ENCODE results near the gene KRT23.
"Not testable (repeated sequence)": the region's sequence is repeated elsewhere in the genome, so short reads cannot be mapped to it uniquely, and the experiment has no call there.

The KRT23 gene

DNA sequence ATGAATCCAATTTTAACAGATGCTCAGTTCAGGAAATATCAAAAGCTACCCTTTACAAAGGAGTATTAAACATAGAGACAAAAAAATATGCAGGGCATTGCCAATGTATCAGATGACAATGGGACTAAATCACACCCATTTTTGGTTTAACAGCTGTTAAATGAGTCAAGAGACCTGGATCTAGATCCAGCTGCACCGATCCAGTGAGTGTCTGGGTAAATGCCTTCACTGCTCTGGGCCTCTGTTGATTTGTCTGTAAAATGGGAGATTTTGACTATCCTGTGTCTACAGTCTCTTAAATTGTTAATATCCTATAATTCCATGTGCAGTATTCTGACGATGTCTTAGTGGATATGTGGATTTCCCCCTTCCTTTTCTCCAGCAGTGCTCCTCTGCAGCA, 16.4 kb downstream of the KRT23 start:
- TF ChIP-seq, protein P1, sequence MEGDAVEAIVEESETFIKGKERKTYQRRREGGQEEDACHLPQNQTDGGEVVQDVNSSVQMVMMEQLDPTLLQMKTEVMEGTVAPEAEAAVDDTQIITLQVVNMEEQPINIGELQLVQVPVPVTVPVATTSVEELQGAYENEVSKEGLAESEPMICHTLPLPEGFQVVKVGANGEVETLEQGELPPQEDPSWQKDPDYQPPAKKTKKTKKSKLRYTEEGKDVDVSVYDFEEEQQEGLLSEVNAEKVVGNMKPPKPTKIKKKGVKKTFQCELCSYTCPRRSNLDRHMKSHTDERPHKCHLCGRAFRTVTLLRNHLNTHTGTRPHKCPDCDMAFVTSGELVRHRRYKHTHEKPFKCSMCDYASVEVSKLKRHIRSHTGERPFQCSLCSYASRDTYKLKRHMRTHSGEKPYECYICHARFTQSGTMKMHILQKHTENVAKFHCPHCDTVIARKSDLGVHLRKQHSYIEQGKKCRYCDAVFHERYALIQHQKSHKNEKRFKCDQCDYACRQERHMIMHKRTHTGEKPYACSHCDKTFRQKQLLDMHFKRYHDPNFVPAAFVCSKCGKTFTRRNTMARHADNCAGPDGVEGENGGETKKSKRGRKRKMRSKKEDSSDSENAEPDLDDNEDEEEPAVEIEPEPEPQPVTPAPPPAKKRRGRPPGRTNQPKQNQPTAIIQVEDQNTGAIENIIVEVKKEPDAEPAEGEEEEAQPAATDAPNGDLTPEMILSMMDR (conservative IDR thresholded peaks at IDR 0.05): no peak
- H3K27ac ChIP-seq: no peak overlapping the region

DNA sequence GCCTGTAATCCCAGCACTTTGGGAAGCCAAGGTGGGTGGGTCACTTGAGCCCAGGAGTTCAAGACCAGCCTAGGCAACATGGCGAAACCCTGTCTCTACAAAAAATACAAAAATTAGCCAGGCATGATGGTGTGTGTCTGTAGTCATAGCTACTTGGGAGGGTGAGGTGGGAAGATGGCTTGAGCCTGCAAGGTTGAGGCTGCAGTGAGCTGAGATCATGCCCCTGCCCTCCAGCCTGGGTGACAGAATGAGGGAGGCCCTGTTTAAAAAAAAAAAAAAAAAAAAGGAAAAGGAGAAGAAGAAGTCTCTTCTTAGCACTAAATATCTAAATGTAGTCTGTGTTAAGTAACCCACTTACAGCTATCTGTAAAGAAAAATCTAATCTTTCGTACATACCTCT, 20.3 kb downstream of the KRT23 start:
- H3K27ac ChIP-seq: not testable (repeated sequence)

DNA sequence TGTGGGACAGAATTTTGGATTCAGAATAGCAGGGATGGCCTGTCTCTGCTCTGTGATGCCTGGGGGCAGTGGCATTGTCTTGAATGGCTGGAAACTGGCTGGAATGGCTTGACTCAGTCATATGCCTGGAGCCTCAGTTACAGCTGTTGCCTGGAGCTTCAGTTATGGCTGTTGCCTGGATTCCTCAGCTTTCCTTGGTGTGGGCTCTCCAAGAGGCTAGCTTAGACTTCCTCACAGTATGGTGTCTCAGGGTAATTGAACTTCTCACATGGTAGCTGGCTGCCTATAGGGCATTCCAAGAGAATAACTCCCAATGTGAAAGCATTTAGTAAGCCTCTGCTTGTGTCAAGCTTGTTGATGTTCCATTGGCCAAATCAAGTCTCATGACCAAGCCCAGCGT, 21.1 kb downstream of the KRT23 start:
- TF ChIP-seq, protein P1 (conservative IDR thresholded peaks at IDR 0.05): no peak
- H3K27ac ChIP-seq: no peak overlapping the region

DNA sequence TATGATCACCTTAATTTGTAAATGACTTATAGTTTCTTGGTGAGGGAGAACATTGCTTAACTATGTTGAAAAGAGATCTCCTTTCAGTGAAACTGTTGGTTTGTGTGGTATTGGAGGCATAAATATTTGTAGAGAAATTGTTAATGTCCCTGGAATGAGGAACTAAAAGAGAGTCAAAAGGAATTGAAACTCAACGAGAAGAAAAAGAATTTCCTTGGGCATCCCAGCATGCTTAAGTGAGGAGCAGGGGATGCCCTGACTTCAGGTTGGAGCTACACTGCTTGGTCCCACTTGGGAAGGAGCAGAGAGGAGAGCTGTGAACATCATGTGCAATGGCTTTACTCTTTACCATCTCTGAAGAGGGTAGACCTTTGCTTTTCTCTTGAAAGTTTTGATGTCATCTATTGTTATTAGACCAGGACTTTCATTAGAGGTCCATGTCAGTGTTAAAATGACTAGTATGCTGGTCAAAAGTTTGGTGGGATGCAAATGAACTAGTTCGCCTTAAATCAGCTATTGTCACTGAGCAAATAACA, 21.7 kb downstream of the KRT23 start:
- TF ChIP-seq, protein P1 (conservative IDR thresholded peaks at IDR 0.05): no peak
- H3K27ac ChIP-seq: no peak overlapping the region

DNA sequence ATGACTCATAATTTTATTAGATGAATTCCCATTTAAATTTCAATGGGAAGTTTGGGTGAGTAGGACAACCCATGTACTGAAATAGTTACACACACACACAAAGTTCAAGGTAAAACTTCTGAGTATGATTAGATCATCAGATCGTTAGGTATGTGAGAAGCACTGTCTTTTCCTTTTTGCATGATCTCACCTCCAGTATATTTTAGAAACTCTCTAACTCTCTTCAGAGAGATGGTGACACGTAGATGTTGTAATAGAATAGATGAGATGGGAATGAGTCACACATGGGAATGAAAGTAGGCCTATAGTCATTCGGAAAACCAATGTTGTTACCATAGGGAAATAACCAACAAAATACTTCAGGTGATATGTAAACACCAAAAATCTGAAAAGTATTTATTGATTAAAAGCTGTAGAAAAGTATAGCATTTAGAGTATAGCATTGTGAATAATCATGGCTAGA, 22.2 kb downstream of the KRT23 start:
- H3K27ac ChIP-seq: no peak overlapping the region
- TF ChIP-seq, protein P1 (conservative IDR thresholded peaks at IDR 0.05): no peak

DNA sequence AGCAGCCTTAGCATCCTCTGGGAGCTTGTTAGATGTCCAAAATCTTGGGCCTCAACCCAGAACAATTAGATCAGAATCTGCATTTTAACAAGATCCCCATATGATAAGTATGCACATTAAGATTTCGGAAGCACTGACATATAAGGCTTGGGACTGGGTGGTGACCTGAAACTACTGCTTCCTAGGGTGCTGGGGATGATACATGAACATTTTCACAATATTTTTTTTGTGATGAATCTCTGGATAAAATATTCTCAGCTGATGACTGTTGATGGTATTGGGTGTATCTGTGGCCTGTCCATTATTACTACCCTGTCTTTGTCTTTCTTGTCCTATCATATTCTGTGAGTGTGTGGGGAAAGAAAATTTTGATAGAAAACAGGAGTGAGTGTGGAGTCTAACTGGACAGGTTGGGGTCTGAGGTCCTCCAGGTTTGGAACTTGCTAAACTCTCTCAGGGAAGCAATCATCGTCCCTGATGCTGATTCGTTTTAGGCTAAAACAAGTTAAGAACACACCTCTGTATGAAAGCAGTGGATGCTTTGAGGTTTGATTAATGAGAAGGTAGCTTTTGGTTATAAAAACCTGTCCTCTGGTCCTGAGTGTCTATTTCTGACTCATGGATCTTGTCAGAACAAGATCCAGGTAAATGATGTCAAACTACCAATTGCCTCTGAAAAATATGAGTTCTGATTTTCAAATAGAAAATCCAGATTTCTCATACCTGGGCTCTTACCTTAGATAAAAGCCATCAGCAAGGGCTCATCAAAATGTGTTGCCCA, 23.2 kb downstream of the KRT23 start:
- TF ChIP-seq, protein P1 (conservative IDR thresholded peaks at IDR 0.05): no peak
- no peak overlapping the region for H3K27ac ChIP-seq

DNA sequence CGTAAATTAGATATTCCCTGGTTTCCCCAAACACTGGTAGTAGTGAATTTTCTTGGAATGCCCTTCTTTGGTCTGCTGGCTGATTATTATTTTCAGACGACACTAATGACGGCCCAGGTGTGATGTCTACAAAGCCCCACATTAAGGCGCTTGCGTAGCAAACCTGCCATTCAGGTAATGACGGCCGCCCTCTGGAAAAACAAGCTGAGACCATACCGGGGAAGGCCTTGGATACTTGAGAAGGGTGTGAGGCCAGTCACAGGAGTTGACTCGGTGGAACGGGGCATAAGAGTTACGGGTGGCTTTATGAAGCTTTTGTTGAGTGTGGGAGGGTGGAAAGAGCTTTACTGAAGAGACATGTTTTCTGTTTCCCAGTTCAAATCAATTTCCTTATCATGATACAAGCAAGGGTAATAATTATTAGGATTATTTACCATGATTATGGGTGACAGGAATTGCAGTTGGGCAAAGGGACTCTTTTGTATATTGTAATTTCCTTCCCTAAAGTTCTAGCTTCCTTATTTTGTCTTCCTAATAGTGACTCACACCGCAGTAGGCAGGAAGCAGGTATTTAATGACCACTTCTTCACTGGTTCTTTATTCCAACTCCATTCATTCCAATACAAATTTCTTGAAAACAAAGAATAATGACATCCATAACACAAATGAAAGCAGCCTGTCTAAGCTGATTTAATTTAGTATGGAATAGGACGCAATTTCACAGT, 24.8 kb downstream of the KRT23 start:
- TF ChIP-seq, protein P1 (conservative IDR thresholded peaks at IDR 0.05): no peak
- H3K27ac ChIP-seq: no peak overlapping the region
